Astrocyte (in vitro differentiated cells and primary cell): ENCODE measurements around the gene ATG4A. TPM values are rescaled to one million over a fixed set of nuclear protein-coding genes. Genes with fewer than 3 reads are reported as not detected.
A peak's percentile ranks its signal among the peaks of the same experiment; 100 is the strongest.

Source experiments
- DNase-seq: peaks from one replicate; pipeline ENCODE4 v3.0.0-alpha.2; 2010; ENCODE audit warnings: low read depth
- FAIRE-seq: peaks from 2 replicates; lab custom pipeline; 2011; peaks lifted over from hg19 to GRCh38; lab: Jason Lieb, UNC
- H2AFZ ChIP-seq: 2 replicates; pipeline ENCODE4 v1.6.0; 2012; ENCODE audit warnings: low read depth, low read length, inconsistent platforms
- H3K27ac ChIP-seq: 2 replicates; pipeline ENCODE4 v1.5.1; 2011; ENCODE audit warnings: low read depth, low read length, inconsistent platforms
- H3K27me3 ChIP-seq: 2 replicates; pipeline ENCODE4 v1.6.0; 2011; ENCODE audit warnings: low read length, inconsistent platforms; ENCODE audit not compliant: insufficient read depth
- H3K36me3 ChIP-seq: 2 replicates; pipeline ENCODE4 v1.5.1; 2011; ENCODE audit warnings: low read length, inconsistent platforms; ENCODE audit not compliant: insufficient read depth
- H3K4me1 ChIP-seq: 2 replicates; pipeline ENCODE4 v1.5.1; 2011; ENCODE audit warnings: low read length, inconsistent platforms; ENCODE audit not compliant: insufficient read depth
- H3K4me2 ChIP-seq: 2 replicates; pipeline ENCODE4 v1.6.0; 2012; ENCODE audit warnings: low read length, inconsistent platforms
- H3K4me3 ChIP-seq: 2 replicates; pipeline ENCODE4 v1.5.1; 2011; ENCODE audit warnings: low read depth, mild to moderate bottlenecking, low read length, inconsistent platforms; ENCODE audit not compliant: insufficient read depth
- H3K79me2 ChIP-seq: 2 replicates; pipeline ENCODE4 v1.6.0; 2012; ENCODE audit warnings: mild to moderate bottlenecking, low read length, inconsistent platforms; ENCODE audit not compliant: insufficient read depth
- H3K9ac ChIP-seq: 2 replicates; pipeline ENCODE4 v1.6.0; 2012; ENCODE audit warnings: mild to moderate bottlenecking, low read length, inconsistent platforms
- H3K9me3 ChIP-seq: 2 replicates; pipeline ENCODE4 v1.5.1; 2012; ENCODE audit warnings: low read depth, mild to moderate bottlenecking, low read length, inconsistent platforms; ENCODE audit not compliant: insufficient read depth
- H4K20me1 ChIP-seq: 2 replicates; pipeline ENCODE4 v1.6.0; 2012; ENCODE audit warnings: low read length, inconsistent platforms; ENCODE audit not compliant: insufficient read depth
- H3K27ac Mint-ChIP-seq: one replicate; pipeline ENCODE4 v1.8.0; 2021; ENCODE audit warnings: mild to moderate bottlenecking, mixed read lengths; ENCODE audit not compliant: unreplicated experiment
- H3K27me3 Mint-ChIP-seq: one replicate; pipeline ENCODE4 v1.8.0; 2021; ENCODE audit warnings: low read depth, mixed read lengths; ENCODE audit not compliant: unreplicated experiment
- H3K36me3 Mint-ChIP-seq: one replicate; pipeline ENCODE4 v1.8.0; 2021; ENCODE audit warnings: low read depth, mixed read lengths; ENCODE audit not compliant: unreplicated experiment
- H3K4me1 Mint-ChIP-seq: one replicate; pipeline ENCODE4 v1.8.0; 2021; ENCODE audit warnings: low read depth, mixed read lengths; ENCODE audit not compliant: unreplicated experiment
- H3K4me3 Mint-ChIP-seq: one replicate; pipeline ENCODE4 v1.8.0; 2021; ENCODE audit warnings: mild to moderate bottlenecking, moderate library complexity, mixed read lengths; ENCODE audit not compliant: unreplicated experiment
- H3K9me3 Mint-ChIP-seq: one replicate; pipeline ENCODE4 v1.8.0; 2021; ENCODE audit warnings: mild to moderate bottlenecking, mixed read lengths; ENCODE audit not compliant: unreplicated experiment
- EZH2 ChIP-seq: IDR thresholded peaks from 2 replicates; pipeline ENCODE4 v1.6.1; 2012; ENCODE audit warnings: mild to moderate bottlenecking, low read length, inconsistent platforms; ENCODE audit not compliant: insufficient read depth
- total RNA-seq: library from RNA; stranded (reverse); gene quantifications from 2 replicates; pipeline ENCODE4 v1.2.1, GENCODE V29; 2021
- TF ChIP-seq, protein P1 (sequence below): IDR thresholded peaks from 2 replicates; pipeline ENCODE4 v1.5.1; 2011; ENCODE audit warnings: low read depth, mild to moderate bottlenecking, inconsistent platforms, low read length, moderate library complexity; ENCODE audit not compliant: insufficient read depth

ATG4A gene
- total RNA-seq, 1 donor from 2014 or later, result 10.7 TPM

GRCh38 chrX:108132876-108133275 lies 41.3 kb downstream of the ATG4A start:
- Histone ChIP-seq H3K9me3 (no peaks in the 10 kb centered on the region), H4K20me1 (no peaks in the 10 kb centered on the region), H3K27ac (no peak overlapping the region), H3K4me2 (no peak overlapping the region), H2AFZ (no peak overlapping the region), H3K9ac (no peak overlapping the region), H3K4me3 (no peak overlapping the region), H3K27me3 (no peaks in the 10 kb centered on the region), H3K36me3 (no peaks in the 10 kb centered on the region), H3K4me1 (peaks cover 8% of the 10 kb centered on the region), H3K79me2 (no peaks in the 10 kb centered on the region)
- Mint-ChIP-seq H3K9me3 (no peaks in the 10 kb centered on the region), H3K27ac (no peak overlapping the region), H3K4me3 (no peak overlapping the region), H3K27me3 (no peaks in the 10 kb centered on the region), H3K36me3 (peaks cover 2% of the 10 kb centered on the region), H3K4me1 (no peaks in the 10 kb centered on the region)
- DNase-seq, result no peak
- FAIRE-seq, result no peak
- TF ChIP-seq EZH2, result no peak
- TF ChIP-seq, protein P1, sequence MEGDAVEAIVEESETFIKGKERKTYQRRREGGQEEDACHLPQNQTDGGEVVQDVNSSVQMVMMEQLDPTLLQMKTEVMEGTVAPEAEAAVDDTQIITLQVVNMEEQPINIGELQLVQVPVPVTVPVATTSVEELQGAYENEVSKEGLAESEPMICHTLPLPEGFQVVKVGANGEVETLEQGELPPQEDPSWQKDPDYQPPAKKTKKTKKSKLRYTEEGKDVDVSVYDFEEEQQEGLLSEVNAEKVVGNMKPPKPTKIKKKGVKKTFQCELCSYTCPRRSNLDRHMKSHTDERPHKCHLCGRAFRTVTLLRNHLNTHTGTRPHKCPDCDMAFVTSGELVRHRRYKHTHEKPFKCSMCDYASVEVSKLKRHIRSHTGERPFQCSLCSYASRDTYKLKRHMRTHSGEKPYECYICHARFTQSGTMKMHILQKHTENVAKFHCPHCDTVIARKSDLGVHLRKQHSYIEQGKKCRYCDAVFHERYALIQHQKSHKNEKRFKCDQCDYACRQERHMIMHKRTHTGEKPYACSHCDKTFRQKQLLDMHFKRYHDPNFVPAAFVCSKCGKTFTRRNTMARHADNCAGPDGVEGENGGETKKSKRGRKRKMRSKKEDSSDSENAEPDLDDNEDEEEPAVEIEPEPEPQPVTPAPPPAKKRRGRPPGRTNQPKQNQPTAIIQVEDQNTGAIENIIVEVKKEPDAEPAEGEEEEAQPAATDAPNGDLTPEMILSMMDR, result no peak

DNA sequence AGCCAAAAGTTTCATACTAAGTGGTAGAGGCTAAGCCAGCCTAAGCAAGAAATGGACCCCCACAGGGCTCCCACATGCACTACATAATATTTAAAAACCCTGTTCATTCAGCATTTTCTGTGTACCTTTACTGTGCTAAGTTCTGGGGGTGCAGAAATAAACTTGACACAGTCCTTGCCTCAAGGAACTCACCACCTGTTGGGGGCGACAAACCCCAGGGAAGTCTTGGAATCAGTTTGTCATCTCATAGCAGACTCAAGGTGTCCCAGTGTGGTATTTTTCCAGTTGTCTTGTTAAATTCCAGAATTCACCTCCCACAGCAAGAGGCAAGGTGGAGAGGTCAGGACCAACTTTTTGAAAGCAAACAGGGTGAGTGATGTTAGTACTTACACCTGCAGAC lies 43.1 kb downstream of the ATG4A start:
- TF ChIP-seq, protein P1, result no peak
- TF ChIP-seq EZH2, result no peak
- no peak overlapping the region for H3K4me3 ChIP-seq
- H3K27ac ChIP-seq, result no peak overlapping the region
- H3K4me3 Mint-ChIP-seq, result no peak overlapping the region
- peaks cover 8% of the 10 kb centered on the region for H3K4me1 ChIP-seq
- H3K27me3 Mint-ChIP-seq, result no peaks in the 10 kb centered on the region
- no peak overlapping the region for H2AFZ ChIP-seq
- DNase-seq, result no peak
- no peaks in the 10 kb centered on the region for H4K20me1 ChIP-seq
- H3K9me3 ChIP-seq, result no peaks in the 10 kb centered on the region
- no peaks in the 10 kb centered on the region for H3K4me1 Mint-ChIP-seq
- no peak overlapping the region for H3K27ac Mint-ChIP-seq
- no peak for FAIRE-seq
- no peaks in the 10 kb centered on the region for H3K79me2 ChIP-seq
- no peaks in the 10 kb centered on the region for H3K36me3 ChIP-seq
- no peak overlapping the region for H3K9ac ChIP-seq
- H3K27me3 ChIP-seq, result no peaks in the 10 kb centered on the region
- H3K36me3 Mint-ChIP-seq, result peaks cover 8% of the 10 kb centered on the region
- no peak overlapping the region for H3K4me2 ChIP-seq
- no peaks in the 10 kb centered on the region for H3K9me3 Mint-ChIP-seq

DNA sequence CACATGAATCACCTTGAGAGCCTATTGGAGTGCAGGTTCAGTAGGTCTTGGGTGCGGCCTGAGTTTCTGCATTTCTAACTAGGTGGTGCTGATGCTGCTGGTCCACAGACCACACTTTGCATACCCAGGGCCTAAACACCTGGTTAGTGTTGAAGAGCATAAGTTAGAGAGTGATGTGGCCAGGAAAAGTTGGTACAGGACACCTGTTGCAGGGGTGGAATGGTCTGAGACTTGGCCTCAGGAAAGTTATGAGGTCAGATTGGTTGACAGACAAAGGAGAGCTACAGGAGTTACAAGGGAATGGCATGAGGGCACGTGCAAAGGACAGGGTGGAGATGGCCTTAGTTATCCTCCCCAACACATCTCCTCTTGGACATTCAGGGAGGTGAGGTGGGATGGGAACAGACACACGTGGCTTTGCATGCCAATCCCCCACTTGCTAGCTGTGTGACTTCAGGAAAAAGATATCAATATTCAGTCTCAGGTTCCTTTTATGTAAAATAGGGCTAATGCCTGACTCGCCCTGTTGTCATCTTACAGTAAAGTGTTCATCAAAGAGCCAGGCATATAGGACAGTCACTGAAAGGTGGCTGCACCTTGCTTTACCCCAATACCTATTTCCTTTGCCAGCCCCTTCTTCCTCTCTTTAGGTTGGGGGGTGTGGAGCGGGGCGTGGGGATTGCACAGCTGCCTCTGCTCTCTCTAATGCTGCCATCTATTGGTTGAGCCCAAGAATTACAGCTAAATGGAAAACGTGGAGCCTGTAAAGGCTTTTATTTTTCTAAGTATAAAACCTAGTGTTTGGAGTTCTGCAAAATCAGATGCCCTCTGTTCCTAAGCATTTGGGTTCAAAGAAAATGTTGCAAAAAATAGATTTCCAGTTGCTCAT lies 47.5 kb downstream of the ATG4A start:
- H3K27ac Mint-ChIP-seq, result no peak overlapping the region
- H3K27me3 Mint-ChIP-seq, result no peaks in the 10 kb centered on the region
- Histone ChIP-seq H2AFZ (no peak overlapping the region), H3K4me1 (no peaks in the 10 kb centered on the region), H3K27me3 (no peaks in the 10 kb centered on the region), H3K4me2 (no peak overlapping the region), H3K27ac (no peak overlapping the region), H3K36me3 (no peaks in the 10 kb centered on the region), H3K79me2 (no peaks in the 10 kb centered on the region), H4K20me1 (no peaks in the 10 kb centered on the region), H3K9ac (no peak overlapping the region), H3K9me3 (no peaks in the 10 kb centered on the region), H3K4me3 (no peak overlapping the region)
- no peak for FAIRE-seq
- peaks cover 10% of the 10 kb centered on the region for H3K36me3 Mint-ChIP-seq
- no peak for DNase-seq
- TF ChIP-seq, protein P1, result peak; percentile 48
- no peak for TF ChIP-seq EZH2
- H3K4me3 Mint-ChIP-seq, result no peak overlapping the region
- H3K9me3 Mint-ChIP-seq, result no peaks in the 10 kb centered on the region
- no peaks in the 10 kb centered on the region for H3K4me1 Mint-ChIP-seq
